Measurements from ENCODE around the gene DUOX2. TPM values are rescaled to one million over a fixed set of nuclear protein-coding genes. Genes with fewer than 3 reads are reported as not detected.

DUOX2 gene
- total RNA-seq, 1 experiment from 2014 or later, result 0.44 TPM

- TF ChIP-seq SP1 (IDR thresholded peaks at IDR 0.05; ENCODE audit: low read depth) (no peak), CTCF (IDR thresholded peaks at IDR 0.05 in 2 of 3, conservative IDR thresholded peaks at IDR 0.05 in 1 of 3; ENCODE audit: borderline replicate concordance in 1 of 3, insufficient read depth in 1 of 3, low read depth in 2 of 3, low read length in 2 of 3) (no peak)
Measured at GRCh38 chr15:45084163-45084562, 29.8 kb downstream of the DUOX2 start (continued).

- RAD21 ChIA-PET (ENCODE audit: low non-redundant PET in 1 of 2, low total read pairs in 2 of 2, uncharacterized antibody in 2 of 2, unreplicated experiment in 2 of 2), result no interaction called here
- Histone ChIP-seq H3K9ac (ENCODE audit: low read length) (no peak overlapping the region), H2AFZ (ENCODE audit: low read depth, low read length, poor library complexity, severe bottlenecking) (no peak overlapping the region)
- TF ChIP-seq ZNF274 (IDR thresholded peaks at IDR 0.05; ENCODE audit: low read depth, low read length), result no peak
- TF ChIP-seq ZBTB33 (IDR thresholded peaks at IDR 0.05; ENCODE audit: extremely low read depth, insufficient replicate concordance, low read length), result no peak
- TF ChIP-seq SRF (IDR thresholded peaks at IDR 0.05; ENCODE audit: low read depth), result no peak
- no peak for TF ChIP-seq SIN3A (IDR thresholded peaks at IDR 0.05; ENCODE audit: low read depth)
- TF ChIP-seq CEBPB (IDR thresholded peaks at IDR 0.05; ENCODE audit: low read depth), result no peak
- no peak for TF ChIP-seq CTCF (IDR thresholded peaks at IDR 0.05 in 2 of 3, conservative IDR thresholded peaks at IDR 0.05 in 1 of 3; ENCODE audit: borderline replicate concordance in 1 of 3, insufficient read depth in 1 of 3, low read depth in 2 of 3, low read length in 2 of 3)
- no peak for TF ChIP-seq JUND (IDR thresholded peaks at IDR 0.05)
- no peak for TF ChIP-seq REST (IDR thresholded peaks at IDR 0.05; ENCODE audit: low read depth)
- TF ChIP-seq CBX3 (IDR thresholded peaks at IDR 0.05; ENCODE audit: low read depth), result no peak
- TF ChIP-seq SP1 (IDR thresholded peaks at IDR 0.05; ENCODE audit: low read depth), result no peak
- TF ChIP-seq EZH2phosphoT487 (IDR thresholded peaks at IDR 0.05; ENCODE audit: borderline replicate concordance), result no peak
- TF ChIP-seq, protein P1, sequence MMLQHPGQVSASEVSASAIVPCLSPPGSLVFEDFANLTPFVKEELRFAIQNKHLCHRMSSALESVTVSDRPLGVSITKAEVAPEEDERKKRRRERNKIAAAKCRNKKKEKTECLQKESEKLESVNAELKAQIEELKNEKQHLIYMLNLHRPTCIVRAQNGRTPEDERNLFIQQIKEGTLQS (IDR thresholded peaks at IDR 0.05), result no peak
- TF ChIP-seq POLR2A (IDR thresholded peaks at IDR 0.05; ENCODE audit: borderline replicate concordance, extremely low read depth, insufficient read depth, insufficient read length), result no peak
- no peak for TF ChIP-seq RAD21 (IDR thresholded peaks at IDR 0.05; ENCODE audit: low read depth)
- TF ChIP-seq MAX (IDR thresholded peaks at IDR 0.05), result no peak
- no peak for TF ChIP-seq EGR1 (IDR thresholded peaks at IDR 0.05; ENCODE audit: low read depth)
Measured at GRCh38 chr15:45083223-45083622, 30.7 kb downstream of the DUOX2 start.

More at GRCh38 chr15:45083223-45083622, 30.7 kb downstream of the DUOX2 start:
- Histone ChIP-seq H3K4me2 (ENCODE audit: low read length) (no peak overlapping the region), H3K4me3 (replicated peaks in 1 of 2; ENCODE audit: low read depth in 1 of 2, low read length in 2 of 2) (no peak overlapping the region), H4K20me1 (ENCODE audit: insufficient read depth) (no peaks in the 10 kb centered on the region), H3K36me3 (ENCODE audit: control insufficient read depth in 1 of 2, insufficient read depth in 2 of 2, low read length in 2 of 2) (no peaks in the 10 kb centered on the region), H3K27me3 (ENCODE audit: insufficient read depth, low read length) (no peaks in the 10 kb centered on the region), H3K4me1 (ENCODE audit: control insufficient read depth in 1 of 2, insufficient read depth in 2 of 2, low read length in 2 of 2) (no peaks in the 10 kb centered on the region), H3K27ac (ENCODE audit: low read depth, low read length) (no peak overlapping the region), H3K9me3 (ENCODE audit: control insufficient read depth in 1 of 2, insufficient read depth in 1 of 2, low read depth in 1 of 2, low read length in 2 of 2) (no peaks in the 10 kb centered on the region), H3K9me2 (ENCODE audit: insufficient read depth) (no peaks in the 10 kb centered on the region), H3K79me2 (ENCODE audit: insufficient read depth, low read length) (no peaks in the 10 kb centered on the region)
- ATAC-seq (no peak), DNase-seq (ENCODE audit: low read depth, low spot score) (no peak)
- POLR2A ChIA-PET, result no interaction called here
- CTCF ChIA-PET, result no interaction called here
- no TSS peak for BruUV-seq (replicated peaks)
- intact Hi-C loops (cut with micrococcal nuclease), result no loop called here

All from HCT116 (cell line).